ENCODE data around the gene EPC2. TPM values are rescaled to one million over a fixed set of nuclear protein-coding genes. Genes with fewer than 3 reads are reported as not detected.

The EPC2 gene
- total RNA-seq, 2 experiments from 2014 or later = 12.8 to 26.3 TPM

- Histone ChIP-seq H3K9me2 (ENCODE audit: insufficient read depth, low read length) (no peaks in the 10 kb centered on the region), H3K4me3 (ENCODE audit: low read depth, low read length, poor library complexity, severe bottlenecking) (no peak overlapping the region), H4K20me1 (ENCODE audit: insufficient read depth, low read length) (peaks cover 39% of the 10 kb centered on the region), H3K27ac (ENCODE audit: low read depth, low read length, poor library complexity, severe bottlenecking) (no peak overlapping the region), H3K36me3 (ENCODE audit: insufficient read depth, low read length) (no peaks in the 10 kb centered on the region), H3K79me2 (ENCODE audit: insufficient read depth, low read depth, low read length) (peaks cover 93% of the 10 kb centered on the region), H3K9me3 (ENCODE audit: low read length) (no peaks in the 10 kb centered on the region; the same call in 1 of the 2 replicates), H2AFZ (ENCODE audit: low read length) (no peak overlapping the region), H3K4me2 (ENCODE audit: low read length) (no peak overlapping the region), H3K4me1 (ENCODE audit: insufficient read depth, low read length, poor library complexity, severe bottlenecking) (no peaks in the 10 kb centered on the region)
- intact Hi-C loops (cut with micrococcal nuclease; ENCODE audit: unreplicated experiment) = no loop called here
- no peak for TF ChIP-seq EZH2phosphoT487 (IDR thresholded peaks at IDR 0.05; ENCODE audit: borderline replicate concordance, low read depth, low read length)
- TF ChIP-seq CTCF (conservative IDR thresholded peaks at IDR 0.05; ENCODE audit: low read length) = no peak
- no TSS peak for BruUV-seq (replicated peaks)
- ChIA-PET CTCF (ENCODE audit: unreplicated experiment) (no interaction called here), POLR2A (interaction anchor here (1.0 kb wide), 1 partner anchor 85 kb away, joined by 3 read pairs; no protein-coding TSS in a partner anchor)
- DNase-seq (ENCODE audit: low spot score) = no peak
Measured at GRCh38 chr2:148667113-148667836, 22.7 kb downstream of the EPC2 start.

- Histone ChIP-seq H4K20me1 (ENCODE audit: insufficient read depth, low read length) (peaks cover 39% of the 10 kb centered on the region), H3K36me3 (ENCODE audit: insufficient read depth, low read length) (no peaks in the 10 kb centered on the region), H3K4me2 (ENCODE audit: low read length) (no peak overlapping the region), H3K9me3 (ENCODE audit: low read length) (peaks cover 5% of the 10 kb centered on the region; the same call in 1 of the 2 replicates), H2AFZ (ENCODE audit: low read length) (no peak overlapping the region), H3K27ac (ENCODE audit: low read depth, low read length, poor library complexity, severe bottlenecking) (no peak overlapping the region), H3K4me3 (ENCODE audit: low read depth, low read length, poor library complexity, severe bottlenecking) (no peak overlapping the region), H3K9me2 (ENCODE audit: insufficient read depth, low read length) (no peaks in the 10 kb centered on the region), H3K79me2 (ENCODE audit: insufficient read depth, low read depth, low read length) (peaks cover 98% of the 10 kb centered on the region), H3K4me1 (ENCODE audit: insufficient read depth, low read length, poor library complexity, severe bottlenecking) (no peaks in the 10 kb centered on the region)
- intact Hi-C loops (cut with micrococcal nuclease; ENCODE audit: unreplicated experiment) = no loop called here
- DNase-seq (ENCODE audit: low spot score) = no peak
- no TSS peak for BruUV-seq (replicated peaks)
- TF ChIP-seq EZH2phosphoT487 (IDR thresholded peaks at IDR 0.05; ENCODE audit: borderline replicate concordance, low read depth, low read length) (no peak), CTCF (conservative IDR thresholded peaks at IDR 0.05; ENCODE audit: low read length) (no peak)
- POLR2A ChIA-PET = no interaction called here
- CTCF ChIA-PET (ENCODE audit: unreplicated experiment) = no interaction called here
Measured at GRCh38 chr2:148670773-148671172, 26.2 kb downstream of the EPC2 start.
